H1 (cell line): ENCODE measurements around the gene KLHL3. TPM values are rescaled to one million over a fixed set of nuclear protein-coding genes. Genes with fewer than 3 reads are reported as not detected.

ENCODE experiments used
- CTCF ChIA-PET: fragments of 300-600 bp; sonication (Branson Sonifier 250); formaldehyde crosslinking; loops from one replicate; lab custom pipeline; 2021; ENCODE audit not compliant: partially characterized antibody; lab: Charles Lee
- POLR2A ChIA-PET: fragments of 300-600 bp; sonication (Branson Sonifier 250); formaldehyde crosslinking; loops from one replicate; lab custom pipeline; 2021; ENCODE audit warnings: inconsistent platforms; ENCODE audit not compliant: partially characterized antibody; lab: Charles Lee
- DNase-seq, 2 experiments: peaks; one replicate each; pipeline versions ENCODE4 v3.0.0 to v3.0.0-alpha.2; 2010 to 2022; ENCODE audit warnings: low spot score in 2 of 2, low read depth in 1 of 2, mixed read lengths in 1 of 2
- FAIRE-seq: peaks from 2 replicates; lab custom pipeline; 2011; peaks lifted over from hg19 to GRCh38; lab: Jason Lieb, UNC
- H2AFZ ChIP-seq: 2 replicates; pipeline ENCODE4 v1.8.1; 2012; ENCODE audit warnings: low read length, inconsistent platforms
- H2AK5ac ChIP-seq: 2 replicates; pipeline ENCODE4 v1.6.1; 2013; ENCODE audit warnings: low read depth, low read length
- H2BK120ac ChIP-seq: replicated peaks from 2 replicates; pipeline ENCODE3; 2013; ENCODE audit warnings: low read depth, low read length, inconsistent platforms
- H2BK12ac ChIP-seq: 2 replicates; pipeline ENCODE4 v1.6.1; 2013; ENCODE audit warnings: low read depth, low read length
- H2BK15ac ChIP-seq: 2 replicates; pipeline ENCODE4 v1.6.1; 2013; ENCODE audit warnings: low read length
- H2BK20ac ChIP-seq: 2 replicates; pipeline ENCODE4 v1.6.1; 2013; ENCODE audit warnings: low read length
- H2BK5ac ChIP-seq: 2 replicates; pipeline ENCODE4 v1.6.1; 2013; ENCODE audit warnings: low read depth, low read length
- H3K14ac ChIP-seq: 2 replicates; pipeline ENCODE4 v1.6.1; 2013; ENCODE audit warnings: inconsistent platforms; ENCODE audit not compliant: insufficient read length
- H3K18ac ChIP-seq: 2 replicates; pipeline ENCODE4 v1.6.1; 2013; ENCODE audit warnings: low read length; ENCODE audit errors: extremely low read depth
- H3K23ac ChIP-seq: 2 replicates; pipeline ENCODE4 v1.6.1; 2013; ENCODE audit warnings: inconsistent platforms; ENCODE audit not compliant: insufficient read length
- H3K23me2 ChIP-seq: 2 replicates; pipeline ENCODE4 v1.6.1; 2013; ENCODE audit warnings: low read depth, low read length
- H3K27ac ChIP-seq: 2 replicates; pipeline ENCODE4 v1.6.1; 2011; ENCODE audit warnings: low read depth, low read length, inconsistent platforms
- H3K27me3 ChIP-seq, 4 experiments: replicated peaks in 1 of 4; 1 replicate in 1 of 4; 2 replicates in 3 of 4; pipeline versions ENCODE4 v1.6.1 to v1.8.1; 2011 to 2013; ENCODE audit warnings: low read length in 3 of 4, mild to moderate bottlenecking in 3 of 4, inconsistent platforms in 2 of 4, mixed read lengths in 2 of 4, moderate library complexity in 1 of 4; ENCODE audit not compliant: control insufficient read depth in 3 of 4, insufficient read depth in 3 of 4; ENCODE audit errors: extremely low read depth in 1 of 4
- H3K36me3 ChIP-seq, 4 experiments: 2 replicates each; pipeline versions ENCODE4 v1.6.1 to v1.8.1; 2011 to 2013; ENCODE audit warnings: mild to moderate bottlenecking in 4 of 4, low read length in 3 of 4, moderate library complexity in 2 of 4, control low read depth in 1 of 4, inconsistent platforms in 1 of 4; ENCODE audit not compliant: insufficient read depth in 4 of 4, control insufficient read depth in 2 of 4
- H3K4ac ChIP-seq: replicated peaks from 2 replicates; pipeline ENCODE3; 2013; ENCODE audit warnings: low read length, low read depth, mixed read lengths, inconsistent platforms; ENCODE audit not compliant: insufficient read length
- H3K4me1 ChIP-seq, 4 experiments: replicated peaks in 1 of 4; 1 replicate in 1 of 4; 2 replicates in 3 of 4; pipeline versions ENCODE4 v1.6.1 to v1.8.1; 2011 to 2013; ENCODE audit warnings: low read length in 3 of 4, inconsistent platforms in 2 of 4, mixed read lengths in 1 of 4; ENCODE audit not compliant: insufficient read depth in 4 of 4, control insufficient read depth in 3 of 4
- H3K4me2 ChIP-seq, 2 experiments: 2 replicates each; pipeline versions ENCODE4 v1.6.1 to v1.8.1; 2011 to 2013; ENCODE audit warnings: low read depth in 2 of 2, low read length in 2 of 2, control low read depth in 1 of 2, inconsistent platforms in 1 of 2, mild to moderate bottlenecking in 1 of 2; ENCODE audit not compliant: insufficient read depth in 1 of 2
- H3K4me3 ChIP-seq, 4 experiments: fragments of 200-600, 300-600 bp in 1 of 4; sonication (generic), shearing (Covaris generic), sonication (Bioruptor Twin) in 1 of 4; 2 replicates each; pipeline versions ENCODE4 v1.5.1 to v1.8.1; 2011 to 2016; ENCODE audit warnings: low read length in 4 of 4, low read depth in 3 of 4, control low read depth in 2 of 4, inconsistent platforms in 2 of 4, mild to moderate bottlenecking in 2 of 4, mixed read lengths in 1 of 4, moderate library complexity in 1 of 4; ENCODE audit not compliant: insufficient read depth in 2 of 4; ENCODE audit errors: extremely low read depth in 1 of 4
- H3K56ac ChIP-seq: replicated peaks from 2 replicates; pipeline ENCODE3; 2013; ENCODE audit warnings: low read depth, mild to moderate bottlenecking, mixed read lengths, low read length, inconsistent platforms; ENCODE audit not compliant: insufficient read length
- H3K79me1 ChIP-seq: 2 replicates; pipeline ENCODE4 v1.6.1; 2013; ENCODE audit warnings: low read depth, low read length, control low read depth
- H3K79me2 ChIP-seq, 2 experiments: 2 replicates each; pipeline versions ENCODE4 v1.6.1 to v1.8.1; 2012 to 2013; ENCODE audit warnings: low read length in 2 of 2, mild to moderate bottlenecking in 2 of 2, inconsistent platforms in 1 of 2; ENCODE audit not compliant: insufficient read depth in 2 of 2, control insufficient read depth in 1 of 2
- H3K9ac ChIP-seq, 4 experiments: replicated peaks in 1 of 4; 1 replicate in 1 of 4; 2 replicates in 3 of 4; pipeline versions ENCODE4 v1.6.1 to v1.8.1; 2011 to 2013; ENCODE audit warnings: low read depth in 3 of 4, low read length in 3 of 4, control low read depth in 2 of 4, mild to moderate bottlenecking in 2 of 4, moderate library complexity in 2 of 4, inconsistent platforms in 1 of 4; ENCODE audit errors: extremely low read depth in 1 of 4
- H3K9me3 ChIP-seq, 2 experiments: 2 replicates each; pipeline versions ENCODE4 v1.6.1 to v1.8.1; 2012 to 2013; ENCODE audit warnings: mild to moderate bottlenecking in 2 of 2, moderate library complexity in 2 of 2, control low read depth in 1 of 2, inconsistent platforms in 1 of 2, low read depth in 1 of 2, low read length in 1 of 2, mixed read lengths in 1 of 2; ENCODE audit not compliant: insufficient read depth in 2 of 2
- H4K20me1 ChIP-seq, 2 experiments: replicated peaks in 1 of 2; 2 replicates each; pipeline versions ENCODE3 to v1.8.1; 2011 to 2013; ENCODE audit warnings: inconsistent platforms in 2 of 2, low read length in 2 of 2, mild to moderate bottlenecking in 1 of 2; ENCODE audit not compliant: insufficient read depth in 2 of 2, control insufficient read depth in 1 of 2
- H4K5ac ChIP-seq: 2 replicates; pipeline ENCODE4 v1.6.1; 2013; ENCODE audit warnings: low read length, low read depth, mixed read lengths, inconsistent platforms; ENCODE audit not compliant: insufficient read length
- H4K8ac ChIP-seq: 2 replicates; pipeline ENCODE4 v1.8.0; 2013; ENCODE audit warnings: mild to moderate bottlenecking, moderate library complexity, low read length, inconsistent platforms; ENCODE audit not compliant: insufficient read depth; ENCODE audit errors: extremely low read depth
- H4K91ac ChIP-seq: replicated peaks from 2 replicates; pipeline ENCODE3; 2013; ENCODE audit warnings: low read length, mixed read lengths, inconsistent platforms; ENCODE audit not compliant: insufficient read length
- CBX8 ChIP-seq: fragments of 300-800, 300-1000 bp; sonication (generic); IDR thresholded peaks from 2 replicates; pipeline ENCODE4 v1.7.1; 2016; ENCODE audit warnings: low read depth, low read length, borderline replicate concordance
- GABPA ChIP-seq: IDR thresholded peaks from 2 replicates; pipeline ENCODE4 v1.6.1; 2011; ENCODE audit warnings: mild to moderate bottlenecking, low read length, moderate library complexity, borderline replicate concordance; ENCODE audit not compliant: insufficient read depth
- WGBS, 2 experiments: shearing (Covaris generic) in 1 of 2; methylation state at CpG; one replicate each; pipeline versions ENCODE4 v1.1.6 to v1.1.7; 2013 to 2015; ENCODE audit warnings: low lambda C conversion rate in 2 of 2, mixed read lengths in 2 of 2, inconsistent platforms in 1 of 2, low coverage in 1 of 2, missing lambda C conversion rate in 1 of 2; ENCODE audit not compliant: insufficient replicate concordance in 2 of 2, insufficient coverage in 1 of 2, insufficient read length in 1 of 2; ENCODE audit errors: extremely low coverage in 1 of 2, missing lambda C conversion rate in 1 of 2; 5-methylcytosine and 5-hydroxymethylcytosine counted together
- polyA plus RNA-seq, 7 experiments: library from polyadenylated mRNA; depleted of rRNA in 3 of 7; stranded (reverse) in 5 of 7; unstranded in 2 of 7; fragments of >200 nt in 5 of 7; fragments of 200-250 nt in 2 of 7; gene quantifications; 1 replicate in 5 of 7; 2 replicates in 1 of 7; 4 replicates in 1 of 7; pipeline versions ENCODE4 v1.2.1 to v1.2.3, GENCODE V29; 2011 to 2013; ENCODE audit warnings: missing spikeins in 2 of 7, mixed read lengths in 2 of 7
- total RNA-seq: library from RNA; stranded (reverse); fragmentation: NEBNext Ultra II Directional; extraction: Animal tissue kit (Norgen Biotek cat#: 25700); gene quantifications from 2 replicates; pipeline ENCODE4 v1.2.1, GENCODE V29; 2021

KLHL3 gene
- total and polyA plus RNA-seq, 2 of the 8 experiments (the other 6 are each of a cell fraction or from before 2014, with no cell fraction given), result 7.4 to 13.7 TPM

- H4K20me1 ChIP-seq, result peaks cover 1 to 3% of the 10 kb centered on the region in 2 experiments
- no peak overlapping the region for H4K8ac ChIP-seq
- H3K4me1 ChIP-seq, result peaks cover 3 to 6% (median 4%) of the 10 kb centered on the region in 4 experiments; a peak in 6 of 7 replicates
- H4K91ac ChIP-seq, result no peak overlapping the region
- H3K56ac ChIP-seq, result no peak overlapping the region
- no peak overlapping the region for H3K4ac ChIP-seq
- H3K27me3 ChIP-seq, result no peaks in the 10 kb centered on the region
- H2AFZ ChIP-seq, result no peak overlapping the region
- no peak overlapping the region for H2BK12ac ChIP-seq
- H2BK5ac ChIP-seq, result no peak overlapping the region
- no peak for DNase-seq
- H3K23me2 ChIP-seq, result no peaks in the 10 kb centered on the region
- H3K9ac ChIP-seq, result no peak overlapping the region
- H3K36me3 ChIP-seq, result peaks cover 0 to 2% (median 0%) of the 10 kb centered on the region in 4 experiments; a peak in 1 of 8 replicates
- no peak overlapping the region for H2BK120ac ChIP-seq
- ChIA-PET POLR2A (no interaction called here), CTCF (interaction anchor here (0.6 to 1.4 kb wide), 4 partner anchors 22 to 103 kb away, joined by 3 read pairs; partner anchors contain the start of gene KLHL3)
- no peak overlapping the region for H3K4me2 ChIP-seq
- no peak overlapping the region for H3K18ac ChIP-seq
- no peak overlapping the region for H2BK15ac ChIP-seq
- H2AK5ac ChIP-seq, result no peak overlapping the region
- no peaks in the 10 kb centered on the region for H3K79me1 ChIP-seq
- no peak overlapping the region for H3K23ac ChIP-seq
- no peak overlapping the region for H3K4me3 ChIP-seq
- WGBS, 2 experiments, result 93% methylated on average over 3 of the region's 3 CpGs; no CpG with 5 or more reads in 1 of the 2 experiments
- H3K27ac ChIP-seq, result no peak overlapping the region
- H3K9me3 ChIP-seq, result no peaks in the 10 kb centered on the region
- H2BK20ac ChIP-seq, result no peak overlapping the region
- H4K5ac ChIP-seq, result no peak overlapping the region
- H3K79me2 ChIP-seq, result no peaks in the 10 kb centered on the region
- no peak for TF ChIP-seq CBX8
- no peak for TF ChIP-seq GABPA
- H3K14ac ChIP-seq, result no peak overlapping the region
- no peak for FAIRE-seq
Observed at GRCh38 chr5:137632716-137633115, 103.2 kb downstream of the KLHL3 start.
